GM21786 (cell line): ENCODE data around the gene ZNF143.
"Not testable (repeated sequence)": the region's sequence is repeated elsewhere in the genome, so short reads cannot be mapped to it uniquely, and the experiment has no call there.

ENCODE experiments used
- ATAC-seq: cut with Tn5 transposase; IDR thresholded peaks from one replicate; pipeline ENCODE4 v1.9.1; 2021; ENCODE audit not compliant: unreplicated experiment

The ZNF143 gene

DNA sequence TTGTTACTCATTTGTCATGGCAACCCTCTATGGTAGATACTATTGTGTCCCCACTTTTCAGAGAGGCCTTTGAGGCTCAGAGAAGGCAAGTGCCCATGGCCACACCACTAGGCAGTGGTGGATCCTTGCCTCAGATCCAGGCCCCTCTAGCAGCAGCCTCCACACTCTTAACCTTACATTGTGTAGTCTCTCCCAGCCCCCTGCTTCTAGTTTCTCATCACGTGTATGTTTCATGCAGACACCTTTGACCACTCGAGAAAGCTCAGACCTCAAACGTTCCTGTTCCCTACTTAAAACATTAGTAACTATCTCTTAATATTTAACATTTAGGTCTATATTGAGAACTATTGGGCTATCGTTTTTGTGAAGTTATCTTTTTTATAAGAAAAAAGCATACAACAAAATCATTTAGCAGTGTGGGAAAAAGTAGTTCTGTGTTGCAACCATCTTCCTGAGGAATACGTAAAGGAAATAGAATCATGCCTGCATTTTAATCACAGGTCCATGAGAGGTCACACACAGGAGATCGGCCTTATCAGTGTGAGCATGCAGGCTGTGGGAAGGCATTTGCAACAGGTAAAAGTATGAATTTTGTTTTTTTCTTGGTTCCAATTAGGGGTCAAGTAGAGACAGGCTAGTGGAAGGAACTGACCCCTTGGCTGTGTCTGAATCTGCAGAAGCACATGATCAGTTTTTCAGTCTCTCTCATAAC lies 35.1 kb downstream of the ZNF143 start:
- no peak for ATAC-seq

- ATAC-seq = no peak
Observed at GRCh38 chr11:9498457-9499078, 37.8 kb downstream of the ZNF143 start.

GRCh38 chr11:9506489-9507276 lies 45.9 kb downstream of the ZNF143 start:
- peak; percentile 44 for ATAC-seq

DNA sequence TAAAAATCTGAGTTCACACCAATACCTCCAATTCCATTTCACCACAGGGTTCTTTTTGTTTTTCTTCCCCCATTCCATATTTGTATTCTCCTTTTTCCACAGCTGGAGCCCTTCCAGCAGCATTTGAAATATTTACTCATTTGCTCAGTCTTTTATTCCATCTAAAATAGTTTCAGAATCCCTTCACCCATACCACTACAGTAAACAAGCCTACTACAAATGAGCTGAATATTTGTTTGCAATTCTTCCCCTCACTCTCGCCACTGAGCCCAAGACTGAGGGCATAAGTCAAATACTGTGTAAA lies 46.4 kb downstream of the ZNF143 start:
- ATAC-seq = no peak

DNA sequence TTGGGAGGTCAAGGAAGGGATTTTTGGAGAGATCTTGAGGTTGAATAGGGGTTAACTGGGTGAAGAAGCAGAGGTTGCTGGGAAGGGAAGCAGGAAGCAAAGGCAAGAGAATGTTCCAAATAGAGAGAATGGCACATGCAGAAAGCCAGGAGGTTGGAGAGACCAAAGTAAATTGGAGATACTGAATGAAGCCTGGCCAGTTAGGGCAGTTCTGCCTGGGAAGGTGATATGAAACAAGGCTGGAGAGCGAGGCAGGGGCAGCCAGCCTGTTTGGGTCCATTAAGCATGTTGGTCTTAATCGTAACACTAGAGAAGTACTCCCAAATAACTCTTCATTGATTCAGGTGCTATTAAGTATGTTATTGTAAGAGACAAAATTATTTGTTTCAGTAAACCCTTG lies 48.2 kb downstream of the ZNF143 start:
- ATAC-seq = no peak

- no peak for ATAC-seq
Observed at GRCh38 chr11:9512370-9513019, 51.7 kb downstream of the ZNF143 start.

DNA sequence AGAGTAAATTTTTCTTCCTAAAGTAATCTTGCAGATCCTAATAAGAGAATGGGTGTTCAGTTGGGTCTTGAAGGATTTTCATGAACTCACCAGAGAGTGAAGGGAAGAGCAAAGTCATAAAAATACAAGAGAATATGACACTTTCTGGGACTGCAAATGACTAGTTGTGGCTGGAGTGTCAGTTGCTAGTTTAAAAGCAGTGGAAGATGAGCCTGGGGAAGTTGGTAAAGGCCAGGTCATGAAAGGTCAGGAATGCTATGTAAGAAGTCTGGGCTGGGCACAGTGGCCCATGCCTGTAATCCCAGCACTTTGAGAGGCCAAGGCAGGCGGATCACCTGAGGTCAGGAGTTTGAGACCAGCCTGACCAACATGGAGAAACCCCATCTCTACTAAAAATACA lies 53.8 kb downstream of the ZNF143 start:
- ATAC-seq = not testable (repeated sequence)

DNA sequence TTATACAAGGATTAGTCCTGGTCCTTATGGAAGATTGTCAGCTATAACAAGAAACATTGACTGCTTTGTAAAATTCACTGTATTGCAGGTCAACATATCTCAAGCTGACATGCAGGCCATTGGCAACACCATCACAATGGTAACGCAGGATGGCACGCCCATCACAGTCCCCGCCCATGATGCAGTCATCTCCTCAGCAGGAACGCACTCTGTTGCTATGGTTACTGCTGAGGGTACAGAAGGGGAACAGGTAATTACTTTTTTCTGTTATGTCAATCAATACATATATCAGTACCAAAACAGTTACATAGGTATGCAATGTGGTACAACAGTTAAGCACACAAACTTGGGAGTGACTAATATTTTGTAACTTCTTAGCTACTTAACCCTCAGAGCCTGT lies 55.3 kb downstream of the ZNF143 start:
- ATAC-seq = no peak

GRCh38 chr11:9518835-9519410 lies 58.1 kb downstream of the ZNF143 start:
- ATAC-seq = no peak

DNA sequence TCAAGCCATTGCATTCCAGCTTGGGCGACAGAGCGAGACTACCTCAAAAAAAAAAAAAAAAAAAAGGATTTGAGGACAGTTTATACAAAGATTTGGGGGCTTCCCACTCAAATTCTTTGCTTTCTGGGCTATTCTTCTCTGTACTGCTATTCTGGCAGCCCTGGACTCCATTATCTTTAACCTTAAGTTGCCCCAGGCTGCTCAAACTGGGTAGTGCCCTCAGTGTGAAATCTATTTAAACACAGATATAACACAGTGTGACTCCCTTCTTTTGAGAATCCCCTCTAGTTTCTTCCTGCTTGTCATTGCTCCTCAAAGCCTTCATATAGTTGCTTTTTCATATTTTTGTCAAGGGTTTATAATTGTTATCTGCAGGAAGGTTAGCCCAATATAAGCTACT lies 63.2 kb downstream of the ZNF143 start:
- ATAC-seq = no peak

- no peak for ATAC-seq
Observed at GRCh38 chr11:9525116-9525515, 64.3 kb downstream of the ZNF143 start.

DNA sequence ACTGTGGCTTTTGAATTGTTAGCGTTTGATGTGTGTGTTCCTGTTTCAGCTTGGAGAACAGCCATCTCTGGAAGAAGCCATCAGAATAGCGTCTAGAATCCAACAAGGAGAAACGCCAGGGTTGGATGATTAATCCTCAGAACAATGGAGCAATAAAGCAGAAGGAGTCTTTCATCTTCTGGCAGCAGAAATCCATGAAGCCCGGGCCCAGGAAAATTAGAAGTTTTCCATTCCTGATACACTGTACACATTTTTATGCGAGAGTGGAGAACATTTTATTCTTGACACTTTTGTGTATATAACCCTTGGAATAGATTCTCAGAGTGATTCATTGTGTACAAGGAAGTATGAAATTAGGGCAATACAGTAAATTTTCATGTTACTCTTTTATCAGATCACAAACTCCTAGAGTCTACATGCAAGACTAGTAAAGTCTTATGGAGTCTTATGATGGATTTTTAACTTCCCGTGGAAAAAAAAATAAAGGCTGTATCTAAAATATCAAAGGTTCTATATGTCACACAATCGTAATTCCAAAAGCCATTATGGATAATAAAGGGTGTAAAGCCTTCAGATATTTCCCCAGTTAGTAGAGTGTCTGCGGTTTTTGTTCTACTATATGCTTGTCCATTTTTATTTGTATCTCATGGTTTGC lies 66.8 kb downstream of the ZNF143 start:
- no peak for ATAC-seq

- ATAC-seq = no peak
Observed at GRCh38 chr11:9528136-9528501, 67.3 kb downstream of the ZNF143 start.

- no peak for ATAC-seq
Observed at GRCh38 chr11:9528573-9529333, 67.9 kb downstream of the ZNF143 start.

- no peak for ATAC-seq
Observed at GRCh38 chr11:9529334-9529650, 68.5 kb downstream of the ZNF143 start.

- ATAC-seq = no peak
Observed at GRCh38 chr11:9530020-9530621, 69.3 kb downstream of the ZNF143 start.

DNA sequence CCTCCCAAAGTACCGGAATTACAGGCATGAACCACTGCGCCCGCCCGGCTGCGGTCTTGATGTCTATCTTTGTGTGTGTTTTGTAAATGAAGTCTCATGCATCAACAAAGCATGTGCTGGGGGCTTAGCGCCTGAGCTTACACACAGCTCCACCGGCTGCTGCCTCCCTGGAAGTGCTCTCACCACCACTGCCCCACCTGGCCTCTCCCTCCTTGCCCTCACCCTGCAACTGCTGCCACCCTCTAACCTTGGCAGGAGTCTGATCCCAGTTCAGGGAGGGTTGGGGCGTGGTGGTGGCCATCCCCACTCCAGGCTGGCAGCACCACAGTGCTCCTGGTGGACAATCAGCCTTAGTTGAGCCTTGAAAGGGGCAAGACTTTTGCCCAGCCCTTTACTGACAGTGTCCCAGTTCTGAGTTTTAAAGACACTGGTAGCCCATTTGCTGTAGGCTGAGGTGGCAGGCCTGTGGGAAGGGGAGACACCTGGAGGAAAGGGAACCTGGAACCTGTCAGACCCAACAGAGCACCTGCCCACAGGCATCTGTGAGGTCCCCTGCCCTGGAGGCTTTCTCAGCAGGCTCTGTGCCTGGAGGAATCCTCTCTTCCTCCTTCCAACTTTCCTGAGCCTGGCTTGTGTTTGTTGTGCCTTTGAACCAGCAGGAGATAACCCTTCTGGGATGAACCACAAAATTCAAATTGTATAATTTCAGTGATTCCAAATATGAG lies 70.3 kb downstream of the ZNF143 start:
- ATAC-seq = no peak

DNA sequence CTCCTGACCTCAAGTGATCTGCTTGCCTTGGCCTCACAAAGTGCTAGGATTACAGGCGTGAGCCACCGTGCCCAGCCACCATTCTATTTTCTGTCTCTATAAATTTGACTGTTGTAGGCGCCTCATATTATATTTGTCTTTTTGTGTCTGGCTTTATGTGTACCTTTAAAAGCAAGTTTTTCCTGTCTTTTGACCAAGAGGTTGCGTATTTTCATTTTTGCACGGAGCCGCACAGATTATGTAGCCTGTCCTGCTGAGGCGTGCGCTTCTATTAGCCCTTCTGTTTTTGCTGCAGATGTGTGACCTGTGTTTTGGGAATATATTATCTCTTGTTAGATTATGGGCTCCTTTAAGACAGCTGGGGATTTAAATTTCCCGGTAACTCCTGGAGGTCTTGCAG lies 72.2 kb downstream of the ZNF143 start:
- no peak for ATAC-seq

DNA sequence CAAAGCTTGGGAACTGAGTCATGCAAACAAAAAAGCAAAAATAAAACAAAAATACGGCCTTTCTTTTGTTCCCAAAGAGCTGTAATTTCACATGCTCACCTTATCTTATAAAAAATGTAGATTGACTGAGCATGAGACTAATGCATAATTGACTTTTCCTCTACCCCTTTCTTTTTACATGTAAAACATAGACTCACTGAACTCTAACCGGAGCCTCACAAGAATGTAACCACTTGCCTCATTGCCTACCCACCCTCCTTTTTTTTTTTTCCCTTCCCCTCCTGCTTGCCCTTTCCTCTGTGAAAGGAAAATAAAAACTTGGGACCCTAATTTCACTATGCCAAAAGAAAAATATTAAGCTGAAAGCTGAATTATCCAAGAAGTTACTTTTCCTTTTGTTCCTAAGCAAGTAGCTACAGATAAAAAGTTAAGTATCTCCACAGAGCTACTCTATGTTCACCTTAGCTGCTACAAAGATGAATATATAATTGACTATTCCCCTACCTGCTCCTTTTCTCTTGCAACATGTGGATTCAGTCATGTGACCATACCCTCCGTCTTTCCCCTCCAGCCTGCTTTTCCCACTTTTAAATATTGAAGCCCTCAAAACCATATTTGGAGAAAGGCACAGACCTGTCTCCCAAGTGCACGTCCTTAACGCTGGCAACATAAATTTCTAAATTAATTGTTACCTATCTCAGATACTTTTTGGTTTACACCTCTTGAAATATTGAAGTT lies 73.1 kb downstream of the ZNF143 start:
- ATAC-seq = no peak
